ENCODE results near the gene ADGRG2. TPM values are rescaled to one million over a fixed set of nuclear protein-coding genes. Genes with fewer than 3 reads are reported as not detected.
"Not testable (repeated sequence)": the region's sequence is repeated elsewhere in the genome, so short reads cannot be mapped to it uniquely, and the experiment has no call there.

The ADGRG2 gene
- total RNA-seq, 1 experiment from 2014 or later = not detected

DNA sequence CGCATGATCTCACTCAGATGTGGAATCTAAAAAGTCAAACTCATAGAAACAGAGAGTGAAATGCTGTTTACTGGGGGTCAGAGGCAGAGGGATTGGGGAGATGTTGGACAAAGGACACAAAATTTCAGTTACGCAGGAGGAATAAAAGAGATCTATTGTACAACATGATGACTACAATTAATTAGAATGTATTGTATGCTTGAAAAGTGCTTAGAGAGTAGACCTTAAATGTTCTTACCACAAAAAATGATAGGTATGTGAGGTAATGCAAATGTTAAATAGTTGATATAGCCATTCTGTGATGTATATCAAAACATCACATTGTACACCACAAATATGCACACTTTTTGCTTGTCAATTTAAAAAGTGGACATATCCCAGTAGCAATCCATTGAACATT is 102.3 kb downstream of the ADGRG2 start (continued):
- TF ChIP-seq ZBTB33 (IDR thresholded peaks at IDR 0.05; ENCODE audit: extremely low read depth, insufficient replicate concordance, low read length) = no peak
- TF ChIP-seq SRF (IDR thresholded peaks at IDR 0.05; ENCODE audit: low read depth) = no peak
- TF ChIP-seq FOSL1 (IDR thresholded peaks at IDR 0.05; ENCODE audit: low read depth) = no peak

- H3K9me2 ChIP-seq (ENCODE audit: insufficient read depth) = no peaks in the 10 kb centered on the region
- no peak overlapping the region for H3K27ac ChIP-seq (ENCODE audit: low read depth, low read length)
- DNase-seq (ENCODE audit: low read depth, low spot score) (no peak), ATAC-seq (peak; percentile 77)
- CTCF ChIA-PET = interaction anchor here (1.3 to 2.1 kb wide), 2 partner anchors 315 to 317 kb away, joined by 3 to 9 read pairs; no protein-coding TSS in a partner anchor
- no peak overlapping the region for H3K9ac ChIP-seq (ENCODE audit: low read length)
- H3K27me3 ChIP-seq (ENCODE audit: insufficient read depth, low read length) = no peaks in the 10 kb centered on the region
- H3K79me2 ChIP-seq (ENCODE audit: insufficient read depth, low read length) = no peaks in the 10 kb centered on the region
- RAD21 ChIA-PET (ENCODE audit: low non-redundant PET in 1 of 2, low total read pairs in 2 of 2, uncharacterized antibody in 2 of 2, unreplicated experiment in 2 of 2) = interaction anchor here in 1 of 2 experiments (1.6 kb wide), 1 partner anchor 317 kb away, joined by 3 read pairs; no protein-coding TSS in a partner anchor
- TF ChIP-seq, protein P1, sequence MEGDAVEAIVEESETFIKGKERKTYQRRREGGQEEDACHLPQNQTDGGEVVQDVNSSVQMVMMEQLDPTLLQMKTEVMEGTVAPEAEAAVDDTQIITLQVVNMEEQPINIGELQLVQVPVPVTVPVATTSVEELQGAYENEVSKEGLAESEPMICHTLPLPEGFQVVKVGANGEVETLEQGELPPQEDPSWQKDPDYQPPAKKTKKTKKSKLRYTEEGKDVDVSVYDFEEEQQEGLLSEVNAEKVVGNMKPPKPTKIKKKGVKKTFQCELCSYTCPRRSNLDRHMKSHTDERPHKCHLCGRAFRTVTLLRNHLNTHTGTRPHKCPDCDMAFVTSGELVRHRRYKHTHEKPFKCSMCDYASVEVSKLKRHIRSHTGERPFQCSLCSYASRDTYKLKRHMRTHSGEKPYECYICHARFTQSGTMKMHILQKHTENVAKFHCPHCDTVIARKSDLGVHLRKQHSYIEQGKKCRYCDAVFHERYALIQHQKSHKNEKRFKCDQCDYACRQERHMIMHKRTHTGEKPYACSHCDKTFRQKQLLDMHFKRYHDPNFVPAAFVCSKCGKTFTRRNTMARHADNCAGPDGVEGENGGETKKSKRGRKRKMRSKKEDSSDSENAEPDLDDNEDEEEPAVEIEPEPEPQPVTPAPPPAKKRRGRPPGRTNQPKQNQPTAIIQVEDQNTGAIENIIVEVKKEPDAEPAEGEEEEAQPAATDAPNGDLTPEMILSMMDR (IDR thresholded peaks at IDR 0.05 in 2 of 3, conservative IDR thresholded peaks at IDR 0.05 in 1 of 3; ENCODE audit: borderline replicate concordance in 1 of 3, insufficient read depth in 1 of 3, low read depth in 2 of 3, low read length in 2 of 3) = peak; percentile 56 to 73 (median 65)
- TF ChIP-seq, protein P2, sequence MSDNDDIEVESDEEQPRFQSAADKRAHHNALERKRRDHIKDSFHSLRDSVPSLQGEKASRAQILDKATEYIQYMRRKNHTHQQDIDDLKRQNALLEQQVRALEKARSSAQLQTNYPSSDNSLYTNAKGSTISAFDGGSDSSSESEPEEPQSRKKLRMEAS (IDR thresholded peaks at IDR 0.05) = no peak
- TF ChIP-seq RAD21 (IDR thresholded peaks at IDR 0.05; ENCODE audit: low read depth) = peak; percentile 67
- H3K4me2 ChIP-seq (ENCODE audit: low read length) = no peak overlapping the region
- POLR2A ChIA-PET = no interaction called here
- H4K20me1 ChIP-seq (ENCODE audit: insufficient read depth) = no peaks in the 10 kb centered on the region
- H3K9me3 ChIP-seq (ENCODE audit: control insufficient read depth in 1 of 2, insufficient read depth in 1 of 2, low read depth in 1 of 2, low read length in 2 of 2) = no peaks in the 10 kb centered on the region
- H3K4me1 ChIP-seq (ENCODE audit: control insufficient read depth in 1 of 2, insufficient read depth in 2 of 2, low read length in 2 of 2) = no peaks in the 10 kb centered on the region
- BruUV-seq (replicated peaks) = no TSS peak
- no peak overlapping the region for H3K4me3 ChIP-seq (replicated peaks in 1 of 2; ENCODE audit: low read depth in 1 of 2, low read length in 2 of 2)
- no peaks in the 10 kb centered on the region for H3K36me3 ChIP-seq (ENCODE audit: control insufficient read depth in 1 of 2, insufficient read depth in 2 of 2, low read length in 2 of 2)
- intact Hi-C loops (cut with micrococcal nuclease) = loop anchor here (1.0 kb wide), 1 partner anchor 317 kb away; no protein-coding TSS in a partner anchor
- no peak overlapping the region for H2AFZ ChIP-seq (ENCODE audit: low read depth, low read length, poor library complexity, severe bottlenecking)
These were observed 105.0 kb downstream of the ADGRG2 start for GRCh38 chrX:19017271-19017670.

GRCh38 chrX:19016614-19017013 is 105.7 kb downstream of the ADGRG2 start:
- CTCF ChIA-PET = interaction anchor here (2.1 kb wide), 1 partner anchor 318 kb away, joined by 9 read pairs; no protein-coding TSS in a partner anchor
- ATAC-seq; H3K27me3 ChIP-seq (ENCODE audit: insufficient read depth, low read length); H3K9me3 ChIP-seq (ENCODE audit: control insufficient read depth in 1 of 2, insufficient read depth in 1 of 2, low read depth in 1 of 2, low read length in 2 of 2); H3K36me3 ChIP-seq (ENCODE audit: control insufficient read depth in 1 of 2, insufficient read depth in 2 of 2, low read length in 2 of 2); H4K20me1 ChIP-seq (ENCODE audit: insufficient read depth); BruUV-seq (replicated peaks); H3K4me2 ChIP-seq (ENCODE audit: low read length); H3K79me2 ChIP-seq (ENCODE audit: insufficient read depth, low read length); H3K9me2 ChIP-seq (ENCODE audit: insufficient read depth); H2AFZ ChIP-seq (ENCODE audit: low read depth, low read length, poor library complexity, severe bottlenecking); H3K27ac ChIP-seq (ENCODE audit: low read depth, low read length); H3K9ac ChIP-seq (ENCODE audit: low read length); H3K4me1 ChIP-seq (ENCODE audit: control insufficient read depth in 1 of 2, insufficient read depth in 2 of 2, low read length in 2 of 2); RAD21 ChIA-PET (ENCODE audit: low non-redundant PET in 1 of 2, low total read pairs in 2 of 2, uncharacterized antibody in 2 of 2, unreplicated experiment in 2 of 2); H3K4me3 ChIP-seq (replicated peaks in 1 of 2; ENCODE audit: low read depth in 1 of 2, low read length in 2 of 2); POLR2A ChIA-PET; DNase-seq (ENCODE audit: low read depth, low spot score): not testable (repeated sequence)
- intact Hi-C loops (cut with micrococcal nuclease) = loop anchor here (1.0 kb wide), 1 partner anchor 318 kb away; no protein-coding TSS in a partner anchor

All from HCT116 (cell line).